Activated CD8-positive, alpha-beta memory T cell treated with anti-CD3 and anti-CD28 coated beads for 1 hour (primary cell): ENCODE data around the gene TMEM132C.

Source experiments
- DNase-seq, 2 donors: peaks; one replicate each; pipeline ENCODE4 v3.0.0-alpha.2; 2020; ENCODE audit warnings: low read depth in 1 of 2; ENCODE audit errors: extremely low read depth in 1 of 2

Gene TMEM132C

DNA sequence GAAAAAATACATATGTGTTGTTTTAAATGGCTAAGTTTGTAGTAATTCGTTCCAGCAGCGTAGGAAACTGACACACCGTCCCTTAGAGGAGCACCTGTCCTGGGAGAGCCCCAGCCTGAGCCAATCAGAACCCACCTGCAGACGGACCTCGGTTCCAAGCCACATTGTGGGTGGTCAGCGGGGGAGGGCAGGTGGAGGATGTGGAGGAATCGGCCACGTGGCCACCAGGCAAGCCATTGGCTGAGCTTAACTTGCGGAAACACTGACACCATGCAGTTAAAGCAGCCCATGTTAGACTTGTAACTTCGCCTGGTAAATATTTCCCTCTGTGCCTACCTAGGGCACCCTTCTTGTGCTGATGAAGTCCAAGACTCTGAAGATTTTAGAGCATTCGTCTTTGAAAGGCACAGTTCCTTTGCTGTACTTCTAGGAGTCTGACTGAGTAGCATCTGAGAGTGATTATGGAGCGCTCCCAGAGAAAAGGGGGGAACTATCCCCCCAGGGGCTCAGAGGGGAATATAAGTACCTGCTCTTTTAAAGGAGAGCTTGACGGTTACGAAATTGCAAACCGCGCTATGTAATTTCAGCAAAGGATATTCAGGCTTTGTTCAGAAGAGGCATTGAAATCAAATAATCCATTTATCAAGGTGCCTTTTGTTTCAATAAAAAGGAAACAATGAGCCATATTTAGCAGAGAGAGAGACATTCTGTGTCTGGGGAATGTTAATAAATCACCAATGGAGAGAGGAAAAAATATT is 135.7 kb downstream of the TMEM132C start:
- DNase-seq: no peak

DNA sequence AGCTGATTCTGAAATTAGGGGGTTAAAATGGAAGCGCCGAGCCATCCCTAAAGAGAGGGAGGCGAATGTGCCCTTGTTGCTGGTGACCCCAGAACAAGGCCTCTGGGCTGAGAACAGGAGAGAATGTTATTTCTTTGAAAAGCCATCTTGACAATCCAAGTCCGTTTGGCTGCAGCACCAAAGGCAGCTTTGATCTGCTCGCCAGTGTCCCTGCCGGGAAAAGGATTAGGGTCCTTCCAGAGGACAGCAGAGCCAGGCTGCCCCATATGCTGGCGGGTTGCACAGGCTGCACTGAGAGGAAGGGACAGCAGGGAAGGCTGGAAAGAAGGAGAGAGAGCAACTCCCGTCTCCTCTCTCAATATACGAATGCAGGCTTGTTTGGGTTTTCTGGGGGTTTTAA is 141.7 kb downstream of the TMEM132C start:
- DNase-seq: no peak

GRCh38 chr12:128415036-128415560 is 148.1 kb downstream of the TMEM132C start:
- no peak for DNase-seq

- DNase-seq: no peak
These were observed 152.0 kb downstream of the TMEM132C start for GRCh38 chr12:128418944-128419343.

GRCh38 chr12:128420163-128420562 is 153.2 kb downstream of the TMEM132C start:
- DNase-seq: no peak

GRCh38 chr12:128421375-128421774 is 154.4 kb downstream of the TMEM132C start:
- no peak for DNase-seq

GRCh38 chr12:128423205-128423604 is 156.2 kb downstream of the TMEM132C start:
- no peak for DNase-seq

DNA sequence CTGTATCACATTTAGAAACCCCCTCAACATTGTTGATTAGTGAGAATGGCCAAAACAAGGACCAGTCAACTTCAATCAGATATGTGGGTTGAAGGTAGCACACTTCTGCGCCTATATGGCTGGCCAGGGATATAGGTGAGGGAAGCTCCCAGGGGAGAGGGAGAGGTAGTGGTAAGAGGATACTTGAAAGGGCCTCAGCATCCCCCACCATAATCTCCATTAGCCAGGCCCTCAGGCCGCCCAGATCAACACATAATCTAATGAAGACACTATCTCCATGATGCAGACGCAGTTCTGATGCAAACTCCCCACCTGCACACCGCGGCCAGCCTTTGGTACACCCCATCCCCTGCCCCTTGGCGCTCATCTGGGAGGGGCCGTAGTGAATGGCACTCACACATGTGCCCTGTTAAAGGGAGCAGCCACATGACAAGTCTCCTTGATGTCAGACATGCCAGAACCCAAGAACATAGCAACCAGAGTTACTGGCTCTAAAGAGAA is 158.0 kb downstream of the TMEM132C start:
- DNase-seq: no peak

DNA sequence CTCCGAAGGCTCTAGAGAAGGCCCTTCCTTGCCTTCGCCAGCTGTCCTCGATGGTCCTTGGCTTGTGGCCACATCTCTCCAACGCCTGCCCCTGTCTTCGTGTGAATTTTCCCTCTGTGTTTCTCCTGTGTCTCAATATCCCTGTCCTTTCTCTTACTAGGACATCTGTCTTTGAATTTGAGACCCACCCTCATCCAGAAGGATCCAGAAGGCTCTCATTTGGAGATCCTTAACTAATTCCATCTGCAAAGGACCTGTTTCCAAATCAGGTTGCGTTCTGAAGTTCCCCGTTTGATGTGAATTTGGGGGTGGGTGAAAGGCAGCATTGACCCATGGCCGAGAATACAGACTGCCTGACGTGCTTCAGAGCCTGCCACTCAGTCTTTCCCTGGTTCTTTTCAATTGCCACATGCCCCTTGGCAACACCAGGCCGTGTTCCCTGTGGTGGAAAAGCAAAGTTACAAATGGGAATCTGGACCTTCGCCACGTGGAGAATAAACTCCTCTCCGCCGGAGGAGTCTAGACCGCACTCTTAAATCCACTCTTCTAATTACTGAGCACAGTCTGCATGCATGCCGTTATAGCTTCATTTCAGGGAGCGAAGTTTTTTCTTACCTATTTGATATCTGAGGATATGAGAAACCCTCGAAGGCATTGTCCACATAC is 158.8 kb downstream of the TMEM132C start:
- DNase-seq: no peak

GRCh38 chr12:128426511-128426910 is 159.5 kb downstream of the TMEM132C start:
- no peak for DNase-seq

DNA sequence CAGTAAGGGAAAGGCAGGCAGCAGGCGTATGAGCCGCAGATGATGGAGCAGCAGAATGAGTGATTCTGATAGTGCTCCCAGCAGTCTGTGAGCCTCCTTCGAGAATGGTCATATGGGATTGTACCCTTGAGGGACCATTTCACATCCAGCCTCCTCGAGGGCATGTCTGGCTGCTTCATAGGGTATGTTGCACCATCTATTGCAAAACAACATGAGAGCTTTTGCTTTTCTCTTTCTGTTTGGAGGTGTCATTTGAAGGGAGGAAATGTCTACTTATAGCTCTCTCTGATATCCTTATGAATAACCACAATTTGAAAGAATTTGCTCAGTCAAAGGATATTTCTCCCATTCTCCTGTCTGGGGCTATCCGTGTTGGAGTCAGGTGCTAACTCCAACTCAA is 172.8 kb downstream of the TMEM132C start:
- DNase-seq: no peak

- DNase-seq: no peak
These were observed 175.1 kb downstream of the TMEM132C start for GRCh38 chr12:128442096-128442495.

DNA sequence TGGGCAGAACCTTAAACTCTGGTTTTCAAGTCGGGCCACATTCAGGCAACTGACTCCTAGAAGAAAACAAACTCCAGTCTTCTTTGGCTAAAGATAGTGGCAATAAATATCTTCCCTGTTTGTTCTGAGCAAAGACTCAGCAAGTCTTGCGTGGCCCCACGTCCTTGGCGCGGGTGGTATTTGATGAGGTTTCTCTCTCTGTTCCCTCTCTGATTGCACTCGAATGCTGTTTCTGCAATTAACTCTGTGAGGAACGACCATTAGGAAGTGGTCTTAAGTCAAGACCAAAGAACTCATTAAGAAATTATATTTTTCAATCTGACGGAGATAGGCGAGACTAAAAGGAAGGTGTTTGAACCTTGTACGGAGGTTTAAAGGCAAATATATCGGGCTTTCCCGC is 177.6 kb downstream of the TMEM132C start:
- DNase-seq: no peak

DNA sequence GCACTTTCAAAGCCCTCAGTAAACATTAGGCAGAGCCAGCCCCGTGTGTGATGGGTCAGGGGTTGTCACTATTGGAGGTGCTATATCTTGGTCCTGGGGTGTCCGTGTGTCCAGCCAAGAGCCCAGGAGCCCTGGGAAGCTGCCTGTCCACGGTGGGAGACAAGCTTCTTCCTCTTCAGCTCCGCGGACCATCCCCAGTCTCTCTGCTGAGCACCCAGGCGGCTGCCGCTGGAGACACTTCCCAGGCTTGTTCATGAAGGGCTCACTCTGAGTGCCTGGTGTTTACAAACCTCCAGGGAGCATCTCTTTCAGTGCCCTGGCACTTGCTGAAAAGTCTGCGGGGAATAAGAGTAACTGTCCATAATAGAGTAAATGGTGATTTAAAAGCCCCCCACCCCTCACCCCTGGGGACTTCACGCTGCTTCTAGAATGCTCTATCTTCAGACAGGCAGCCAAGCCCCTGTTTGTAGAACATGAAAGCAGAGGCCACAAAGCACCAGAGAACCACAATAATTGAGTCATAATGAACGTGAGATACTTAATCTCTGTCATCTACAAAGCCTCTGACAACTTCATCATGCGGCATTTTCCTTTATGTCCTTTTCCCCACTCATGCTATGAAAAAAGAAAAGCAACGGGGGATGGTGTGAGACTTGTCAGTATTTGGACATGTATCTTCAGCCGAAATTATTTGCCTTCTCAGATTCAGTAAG is 178.6 kb downstream of the TMEM132C start:
- no peak for DNase-seq

DNA sequence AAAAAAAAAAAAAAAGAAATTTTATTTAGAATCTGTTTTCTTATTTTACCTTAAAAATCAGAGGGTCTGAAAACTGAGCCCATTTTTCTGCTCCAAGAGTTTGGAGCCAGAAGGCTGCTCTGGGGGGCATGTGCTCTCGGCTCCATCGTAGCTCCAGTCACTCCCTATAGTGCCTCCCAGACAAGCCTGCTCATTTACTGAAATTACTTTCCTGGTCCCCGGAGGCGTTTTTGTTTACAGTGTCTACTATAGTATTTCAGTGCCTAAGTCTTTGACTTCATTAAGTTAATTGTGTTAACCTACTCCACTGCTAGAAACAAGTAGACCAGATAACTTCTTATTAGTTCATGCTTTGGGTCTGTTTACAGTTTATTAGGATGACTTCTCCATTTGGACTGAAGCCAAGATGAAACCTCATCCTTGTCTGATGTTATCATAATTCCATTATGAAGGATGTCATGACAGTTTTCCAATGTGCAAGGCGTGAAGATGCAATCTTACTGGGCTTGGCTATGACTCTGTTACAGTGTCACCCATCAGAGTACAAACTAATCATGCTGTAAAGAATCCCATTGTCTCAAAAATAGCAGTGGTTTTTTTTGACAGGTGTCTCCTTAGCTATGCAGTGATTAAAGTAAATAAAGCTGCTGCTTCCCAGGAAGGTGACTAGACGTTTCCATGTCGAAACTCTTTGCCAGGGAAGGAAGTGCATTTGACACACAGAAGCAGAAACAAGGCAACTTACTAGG is 182.3 kb downstream of the TMEM132C start:
- DNase-seq: no peak

GRCh38 chr12:128450810-128451209 is 183.8 kb downstream of the TMEM132C start:
- no peak for DNase-seq

- DNase-seq: no peak
These were observed 188.9 kb downstream of the TMEM132C start for GRCh38 chr12:128455851-128456250.

DNA sequence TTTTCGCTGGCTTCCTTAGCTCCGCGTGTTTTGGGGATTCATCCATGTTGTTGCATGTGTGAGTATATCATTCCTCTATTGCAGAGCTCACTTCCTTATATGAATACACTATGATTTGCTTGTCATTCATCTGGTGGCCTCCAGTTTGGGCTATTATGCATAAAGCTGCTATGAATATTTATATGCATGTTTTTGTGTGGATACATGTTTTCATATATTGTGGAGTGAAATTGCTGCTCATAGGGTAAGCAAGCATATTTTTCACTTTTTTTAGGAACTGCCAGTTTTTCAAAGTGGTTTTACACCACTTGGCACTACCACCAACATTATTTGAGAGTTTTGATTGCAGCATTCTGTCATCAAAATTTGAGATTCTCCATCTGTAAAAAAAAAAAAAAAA is 190.0 kb downstream of the TMEM132C start:
- DNase-seq: no peak

GRCh38 chr12:128458301-128458974 is 191.5 kb downstream of the TMEM132C start:
- DNase-seq: no peak

- DNase-seq: no peak
These were observed 192.1 kb downstream of the TMEM132C start for GRCh38 chr12:128459067-128459466.
